ENCODE data around the gene ASPN.

Gene ASPN

DNA sequence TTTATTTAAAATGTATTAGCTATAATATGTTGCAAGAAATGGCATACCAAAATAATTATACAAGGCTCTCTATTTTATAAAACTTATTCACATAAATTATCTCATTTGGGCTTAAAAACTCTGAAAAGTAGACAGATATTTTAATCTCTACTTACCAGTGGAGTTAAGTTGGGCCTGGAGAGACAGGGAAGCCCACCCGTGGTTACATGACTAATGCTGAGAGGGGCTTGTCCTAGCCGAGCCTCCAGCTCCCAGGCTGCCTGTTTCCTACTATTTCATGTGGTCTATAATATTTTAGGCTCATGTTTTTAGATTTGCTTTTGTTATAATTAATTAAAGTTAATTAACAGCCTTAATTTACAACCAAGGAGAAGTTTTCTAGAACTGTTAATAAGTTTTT lies 20.9 kb upstream of the ASPN start:
- no peak for DNase-seq

GRCh38 chr9:92501671-92502393 lies 19.5 kb upstream of the ASPN start:
- no peak for DNase-seq

DNA sequence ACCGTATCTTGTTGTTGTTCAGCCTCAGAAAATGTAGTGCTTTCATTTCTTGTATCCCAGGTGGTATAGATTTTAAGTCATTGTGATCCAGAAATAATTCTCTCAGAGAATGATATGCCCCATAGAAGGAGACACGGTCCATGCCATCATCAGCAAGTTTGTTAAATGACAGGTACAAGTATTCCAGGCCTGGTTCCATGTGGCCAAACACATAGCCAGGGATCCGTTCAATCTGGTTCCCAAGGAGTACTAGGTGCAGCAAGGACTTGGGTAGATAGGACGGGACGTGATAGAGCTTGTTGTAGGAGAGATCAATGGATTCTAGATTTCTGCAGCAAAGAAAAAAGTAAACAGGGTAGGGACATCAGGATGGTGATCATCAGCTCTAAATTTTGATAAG lies 18.4 kb upstream of the ASPN start:
- DNase-seq = no peak

DNA sequence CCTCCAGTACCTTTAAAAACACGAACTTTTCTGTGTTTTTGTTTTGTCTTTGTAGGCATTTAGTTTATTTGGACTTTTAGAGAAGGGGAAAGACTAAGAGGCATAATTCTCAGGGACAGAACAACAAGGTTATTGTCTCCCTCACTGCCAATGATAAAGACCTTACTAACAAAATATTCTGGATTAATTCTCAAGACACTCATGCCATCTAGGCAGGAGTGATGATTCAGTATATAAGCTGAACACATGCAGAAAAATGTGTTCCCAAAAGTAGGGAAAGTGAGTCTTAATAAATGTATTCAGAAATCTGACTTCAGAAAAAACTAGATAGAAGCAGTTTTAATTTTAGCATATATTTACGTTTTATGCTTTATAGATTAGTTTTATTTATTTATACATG lies 17.4 kb upstream of the ASPN start:
- no peak for DNase-seq

DNA sequence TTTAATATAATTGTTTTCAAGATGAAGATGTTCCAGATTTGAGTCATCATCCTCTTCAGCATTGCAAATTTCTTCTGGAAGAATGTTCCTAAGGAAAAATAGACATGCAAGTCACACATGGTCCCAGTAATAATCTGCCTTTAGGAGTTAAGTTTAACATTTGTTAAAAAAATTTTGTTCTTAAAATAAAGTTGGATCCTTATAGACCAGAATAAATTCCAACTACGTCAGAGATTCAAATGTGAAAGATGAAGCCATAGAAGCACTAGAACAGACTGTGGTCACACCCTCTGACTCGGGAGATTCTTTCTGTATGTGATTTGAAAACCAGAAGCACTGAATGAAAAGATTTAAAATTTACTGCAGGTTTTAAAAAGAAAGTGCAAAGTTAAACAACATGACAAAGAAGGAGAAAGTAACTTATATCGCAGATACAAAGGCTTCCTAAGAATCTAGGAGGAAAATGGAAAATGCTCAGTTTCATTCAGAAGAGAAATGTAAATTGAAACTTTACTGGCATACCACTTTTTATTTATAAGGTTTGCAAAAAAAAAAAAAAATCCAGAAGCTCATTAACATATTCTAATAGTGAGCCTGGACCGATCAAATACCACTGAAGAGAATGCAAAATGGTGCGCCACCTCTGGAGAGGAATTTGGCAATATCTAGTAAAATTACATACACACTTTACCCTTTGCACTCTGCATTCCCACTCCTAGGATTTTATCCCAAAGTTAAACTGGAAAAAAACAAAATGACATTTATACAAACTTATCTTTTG lies 14.3 kb upstream of the ASPN start:
- no peak for DNase-seq

- DNase-seq = no peak
Observed at GRCh38 chr9:92494856-92495255, 12.6 kb upstream of the ASPN start.

- no peak for DNase-seq
Observed at GRCh38 chr9:92493749-92494387, 11.6 kb upstream of the ASPN start.

GRCh38 chr9:92492781-92493401 lies 10.6 kb upstream of the ASPN start:
- no peak for DNase-seq

DNA sequence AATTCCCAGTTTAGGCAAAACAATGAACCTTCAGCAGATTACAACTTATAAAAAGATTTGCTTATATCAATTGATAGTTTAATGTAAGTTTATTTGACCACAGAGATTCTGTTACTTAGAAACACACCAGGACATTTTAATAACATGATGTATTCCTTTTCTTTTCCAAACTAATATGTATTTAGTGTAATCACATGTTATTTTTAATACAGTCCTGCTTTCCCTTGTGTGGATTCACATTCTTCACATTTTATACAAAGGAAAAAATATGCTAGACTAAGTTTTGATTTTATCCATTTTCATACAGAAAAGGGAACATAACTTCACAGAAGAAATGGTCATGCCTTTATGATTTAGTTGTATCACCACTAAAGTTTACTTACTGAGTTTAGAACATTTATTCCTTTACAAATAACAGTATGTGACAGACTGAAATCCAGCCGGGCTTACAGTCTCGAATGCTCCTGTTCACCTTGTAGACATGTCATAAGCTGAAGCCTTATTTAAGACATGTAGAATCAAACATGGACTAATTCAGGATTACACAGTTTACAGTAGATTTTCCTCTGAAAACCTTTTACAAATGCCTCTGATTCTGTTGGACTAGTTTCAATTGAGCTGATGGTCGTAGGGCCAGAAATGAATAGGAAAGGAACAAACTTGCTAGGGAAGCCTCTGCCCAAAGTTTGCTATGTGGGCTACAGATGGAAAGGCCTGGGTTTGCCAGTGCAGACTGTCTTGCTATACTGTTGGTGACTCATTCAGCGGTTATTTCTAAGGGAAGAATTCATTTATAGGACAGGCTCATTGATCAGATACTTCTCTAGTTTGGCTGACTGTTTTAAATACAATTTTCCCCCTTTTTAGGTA lies 6.6 kb upstream of the ASPN start:
- no peak for DNase-seq

DNA sequence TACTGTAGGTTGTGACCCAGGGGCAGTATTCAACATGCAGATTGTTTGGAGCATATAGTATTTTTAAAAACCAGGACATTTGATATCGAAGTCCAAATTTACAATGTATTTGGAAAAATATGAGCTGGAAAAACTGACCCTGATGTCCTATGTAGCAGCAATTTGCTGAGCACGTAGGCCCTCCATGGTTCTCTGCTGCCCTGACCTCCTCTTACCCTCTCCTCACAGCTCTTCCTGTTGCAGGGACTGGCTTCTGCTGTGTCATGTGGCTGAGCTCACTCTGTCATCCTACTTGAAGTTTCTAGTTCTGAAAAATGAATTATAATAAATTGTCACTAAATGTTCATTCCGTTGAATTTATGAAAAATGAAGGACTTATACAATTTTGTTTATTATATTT lies 4.1 kb upstream of the ASPN start:
- no peak for DNase-seq

DNA sequence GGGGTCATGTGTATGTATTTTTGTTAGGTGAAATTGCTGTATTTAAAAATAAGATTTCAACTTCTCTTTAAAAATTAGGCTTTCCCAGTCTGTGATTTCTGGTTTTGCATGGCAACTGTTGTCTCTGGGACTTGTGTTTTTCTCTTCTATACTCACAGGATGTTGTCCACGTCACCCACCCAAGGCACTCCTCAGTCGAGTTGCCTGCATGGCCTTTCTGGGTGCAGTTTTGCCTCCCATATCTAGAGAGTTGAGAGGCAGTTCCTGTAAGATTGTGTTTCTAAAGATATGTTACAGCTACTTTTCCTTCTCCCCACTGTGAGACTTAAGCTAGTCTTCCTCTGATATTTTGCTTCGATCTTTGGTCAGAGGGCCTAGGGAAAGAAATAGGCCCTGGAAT lies 2.3 kb upstream of the ASPN start:
- no peak for DNase-seq

- DNase-seq = no peak
Observed at GRCh38 chr9:92483627-92484545, 1.6 kb upstream of the ASPN start.

DNA sequence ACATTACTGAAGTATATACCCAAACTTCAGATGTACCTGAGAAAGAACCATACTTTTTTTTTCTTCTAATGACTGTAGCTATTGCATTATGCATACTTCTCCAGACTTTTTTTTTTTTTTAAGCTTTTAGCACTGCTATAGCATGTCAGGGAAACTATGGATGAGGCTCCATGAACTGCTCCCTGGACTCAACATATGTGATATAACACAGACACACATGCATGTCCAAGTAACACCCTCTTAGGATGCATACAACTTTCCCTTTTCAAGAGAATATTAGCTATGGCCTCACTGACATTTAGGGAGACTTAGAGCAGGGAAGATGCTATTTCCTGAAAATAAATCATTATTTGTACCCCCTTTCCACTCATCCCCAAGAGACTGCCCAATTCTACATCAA lies 499 bp upstream of the ASPN start:
- no peak for DNase-seq

GRCh38 chr9:92480986-92481633 lies 1.2 kb downstream of the ASPN start:
- no peak for DNase-seq

DNA sequence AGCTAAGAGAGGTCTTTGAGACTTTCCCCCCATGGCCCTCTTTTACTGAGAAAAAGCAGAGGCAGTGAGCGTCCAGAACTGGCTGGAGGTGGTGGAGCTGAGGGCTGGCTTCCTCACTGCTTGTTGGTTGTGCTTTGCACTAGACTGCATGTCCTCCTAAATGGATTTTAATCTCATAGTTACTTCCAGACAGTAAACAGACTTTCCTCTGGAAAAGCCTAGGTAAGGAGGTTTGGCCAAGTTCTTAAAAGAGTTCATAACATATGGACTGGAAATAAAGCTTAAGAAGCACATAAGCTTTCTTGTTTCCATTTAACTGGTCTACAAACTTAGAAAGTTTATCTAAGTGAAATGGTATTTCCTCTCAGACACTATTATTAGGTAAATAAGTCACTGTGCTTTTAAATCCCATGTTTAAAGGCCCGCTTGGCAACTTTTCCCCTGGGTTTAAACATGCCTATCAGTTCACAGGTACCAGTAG lies 2.0 kb downstream of the ASPN start:
- DNase-seq = no peak

GRCh38 chr9:92479346-92479745 lies 3.0 kb downstream of the ASPN start:
- no peak for DNase-seq

DNA sequence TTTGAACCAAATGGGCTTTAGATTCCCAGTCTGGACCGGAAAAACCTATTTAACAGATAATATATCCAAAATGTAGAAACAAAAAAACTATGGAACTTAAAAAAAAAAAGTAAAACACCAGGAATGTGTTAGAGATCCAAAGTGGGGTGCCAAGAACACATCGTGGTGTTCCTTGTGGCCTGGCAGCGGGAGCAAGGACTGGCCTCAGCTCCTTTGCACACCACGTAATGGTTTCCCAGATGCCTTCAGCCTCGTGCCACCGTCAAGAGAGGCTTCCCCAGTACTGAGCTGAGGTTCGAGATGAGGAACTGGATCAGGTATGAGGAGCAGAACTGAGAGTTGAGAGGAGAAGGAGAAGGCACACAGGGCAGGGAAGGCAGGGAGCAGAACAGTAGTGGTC lies 3.5 kb downstream of the ASPN start:
- DNase-seq = no peak

DNA sequence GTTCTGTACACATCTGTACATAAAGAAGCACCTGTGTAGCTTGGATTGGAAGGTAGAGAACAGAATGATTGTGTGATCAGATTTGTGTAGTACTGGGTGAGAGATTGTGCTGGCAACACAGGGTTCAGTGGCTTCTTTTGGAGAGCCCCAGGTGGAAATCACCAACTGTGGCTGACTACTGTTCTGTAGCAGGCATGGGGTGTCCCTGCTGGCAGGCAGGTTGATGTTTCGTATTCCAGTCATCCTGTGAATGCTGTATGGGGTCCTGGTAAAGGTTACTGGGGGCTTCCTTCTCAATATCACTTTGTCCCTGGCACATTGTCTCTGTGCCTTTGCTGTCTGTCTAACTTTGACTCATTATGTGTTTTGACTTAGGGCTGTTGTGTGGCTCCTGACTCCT lies 5.3 kb downstream of the ASPN start:
- no peak for DNase-seq

DNA sequence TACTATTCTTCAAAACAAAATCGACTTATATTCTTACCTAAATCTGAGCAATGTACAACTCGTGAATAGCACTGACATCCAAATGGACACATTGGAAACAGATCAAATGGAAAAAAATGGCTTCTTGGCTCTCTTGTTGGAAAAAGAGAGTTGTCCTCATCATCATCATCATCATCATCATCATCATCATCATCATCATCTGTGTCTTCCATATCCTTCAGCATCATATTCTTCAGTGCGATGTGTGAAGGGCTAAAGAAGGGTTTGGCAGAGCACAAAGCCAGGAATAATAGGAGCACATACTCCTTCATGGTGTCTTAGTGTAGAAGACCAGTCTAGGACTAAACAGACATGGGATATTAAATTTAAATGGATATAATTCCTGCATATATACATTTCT lies 7.7 kb downstream of the ASPN start:
- DNase-seq = no peak

GRCh38 chr9:92468206-92468605 lies 14.1 kb downstream of the ASPN start:
- DNase-seq = no peak

GRCh38 chr9:92467511-92467910 lies 14.8 kb downstream of the ASPN start:
- DNase-seq = no peak

Data from activated naive CD4-positive, alpha-beta T cell treated with Interleukin-2 at 50 U/mL for 16 hours (primary cell).